Measurements from ENCODE around the gene SMARCB1.

DNA sequence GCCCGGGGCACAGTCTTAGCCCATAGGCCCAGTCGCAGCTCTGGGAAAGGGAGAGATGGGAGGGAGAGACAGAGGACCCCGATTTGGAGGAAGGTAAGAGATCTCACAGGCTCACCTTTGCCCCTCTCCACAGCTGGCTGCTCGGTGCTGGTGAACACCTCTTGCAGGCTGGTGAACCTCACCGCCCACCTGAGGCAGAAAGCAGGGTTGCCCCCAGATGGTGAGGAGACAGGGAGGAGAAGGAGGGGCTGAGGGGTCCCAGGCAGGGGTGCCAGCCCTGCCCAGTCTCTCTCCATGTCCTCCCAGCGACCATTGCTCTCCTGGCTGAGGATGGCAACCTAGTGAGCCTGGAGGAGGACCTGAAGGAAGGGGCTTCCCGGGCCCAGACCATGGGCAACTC lies 22.8 kb upstream of the SMARCB1 start:
- TF ChIP-seq, protein P1, sequence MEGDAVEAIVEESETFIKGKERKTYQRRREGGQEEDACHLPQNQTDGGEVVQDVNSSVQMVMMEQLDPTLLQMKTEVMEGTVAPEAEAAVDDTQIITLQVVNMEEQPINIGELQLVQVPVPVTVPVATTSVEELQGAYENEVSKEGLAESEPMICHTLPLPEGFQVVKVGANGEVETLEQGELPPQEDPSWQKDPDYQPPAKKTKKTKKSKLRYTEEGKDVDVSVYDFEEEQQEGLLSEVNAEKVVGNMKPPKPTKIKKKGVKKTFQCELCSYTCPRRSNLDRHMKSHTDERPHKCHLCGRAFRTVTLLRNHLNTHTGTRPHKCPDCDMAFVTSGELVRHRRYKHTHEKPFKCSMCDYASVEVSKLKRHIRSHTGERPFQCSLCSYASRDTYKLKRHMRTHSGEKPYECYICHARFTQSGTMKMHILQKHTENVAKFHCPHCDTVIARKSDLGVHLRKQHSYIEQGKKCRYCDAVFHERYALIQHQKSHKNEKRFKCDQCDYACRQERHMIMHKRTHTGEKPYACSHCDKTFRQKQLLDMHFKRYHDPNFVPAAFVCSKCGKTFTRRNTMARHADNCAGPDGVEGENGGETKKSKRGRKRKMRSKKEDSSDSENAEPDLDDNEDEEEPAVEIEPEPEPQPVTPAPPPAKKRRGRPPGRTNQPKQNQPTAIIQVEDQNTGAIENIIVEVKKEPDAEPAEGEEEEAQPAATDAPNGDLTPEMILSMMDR (IDR thresholded peaks at IDR 0.05; ENCODE audit: low read depth, low read length): no peak
- no peak for TF ChIP-seq MYC (IDR thresholded peaks at IDR 0.05; ENCODE audit: low read depth, low read length)
- no peak for TF ChIP-seq POLR2A (IDR thresholded peaks at IDR 0.05; ENCODE audit: extremely low read depth, insufficient read length)
- TF ChIP-seq, protein P2, sequence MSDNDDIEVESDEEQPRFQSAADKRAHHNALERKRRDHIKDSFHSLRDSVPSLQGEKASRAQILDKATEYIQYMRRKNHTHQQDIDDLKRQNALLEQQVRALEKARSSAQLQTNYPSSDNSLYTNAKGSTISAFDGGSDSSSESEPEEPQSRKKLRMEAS (IDR thresholded peaks at IDR 0.05; ENCODE audit: low read depth, low read length): no peak
